Activated CD4-positive, alpha-beta memory T cell treated with anti-CD3 and anti-CD28 coated beads, Interleukin-2, amount 10 ng/mL, durations not matched to agents 7 days and 5 days (primary cell): ENCODE results near the gene SYPL1. TPM values are rescaled to one million over a fixed set of nuclear protein-coding genes. Genes with fewer than 3 reads are reported as not detected.

Experiments used
- CTCF ChIA-PET: fragments of 350-600 bp; sonication (Branson Sonifier 250); formaldehyde crosslinking; loops from one replicate; lab custom pipeline; 2021; ENCODE audit warnings: antibody characterized with exemption, inconsistent platforms; lab: Charles Lee
- POLR2A ChIA-PET: fragments of 350-600 bp; sonication (Branson Sonifier 250); formaldehyde crosslinking; loops from one replicate; lab custom pipeline; 2021; ENCODE audit warnings: antibody characterized with exemption; lab: Charles Lee
- DNase-seq: peaks from one replicate; pipeline ENCODE4 v3.0.0-alpha.2; 2020
- H3K27ac Mint-ChIP-seq: one replicate; pipeline ENCODE4 v1.8.0; 2021; ENCODE audit warnings: mild to moderate bottlenecking, mixed read lengths
- H3K27me3 Mint-ChIP-seq: one replicate; pipeline ENCODE4 v1.8.0; 2021; ENCODE audit warnings: mixed read lengths
- H3K36me3 Mint-ChIP-seq: one replicate; pipeline ENCODE4 v1.8.0; 2021; ENCODE audit warnings: low read depth, mixed read lengths
- H3K4me1 Mint-ChIP-seq: one replicate; pipeline ENCODE4 v1.8.0; 2021; ENCODE audit warnings: mixed read lengths
- H3K4me3 Mint-ChIP-seq: one replicate; pipeline ENCODE4 v1.8.0; 2021; ENCODE audit warnings: mild to moderate bottlenecking, mixed read lengths
- H3K9me3 Mint-ChIP-seq: one replicate; pipeline ENCODE4 v1.8.0; 2021; ENCODE audit warnings: mixed read lengths
- total RNA-seq, 2 experiments: library from RNA; stranded (reverse); gene quantifications; one replicate each; pipeline ENCODE4 v1.2.3, GENCODE V29; 2021

SYPL1 gene
- total RNA-seq, 2 experiments from 2014 or later, result 37.5 to 38.8 TPM

GRCh38 chr7:106061301-106061979 lies 50.7 kb downstream of the SYPL1 start:
- ChIA-PET POLR2A (interaction anchor here (1.2 kb wide), 1 partner anchor 10 kb away, joined by 3 read pairs; no protein-coding TSS in a partner anchor), CTCF (interaction anchor here (1.9 to 7.9 kb wide), 2 partner anchors 10 to 92 kb away, joined by 5 to 138 read pairs; no protein-coding TSS in a partner anchor)
- H3K9me3 Mint-ChIP-seq, result no peaks in the 10 kb centered on the region
- H3K36me3 Mint-ChIP-seq, result no peaks in the 10 kb centered on the region
- no peaks in the 10 kb centered on the region for H3K27me3 Mint-ChIP-seq
- peaks cover 50% of the 10 kb centered on the region for H3K4me1 Mint-ChIP-seq
- DNase-seq, result no peak
- H3K27ac Mint-ChIP-seq, result no peak overlapping the region
- no peak overlapping the region for H3K4me3 Mint-ChIP-seq

GRCh38 chr7:106060394-106060920 lies 51.7 kb downstream of the SYPL1 start:
- H3K27me3 Mint-ChIP-seq, result no peaks in the 10 kb centered on the region
- ChIA-PET CTCF (interaction anchor here (1.9 to 7.9 kb wide), 2 partner anchors 11 to 93 kb away, joined by 5 to 138 read pairs; no protein-coding TSS in a partner anchor), POLR2A (no interaction called here)
- peak; percentile 13 for DNase-seq
- no peak overlapping the region for H3K27ac Mint-ChIP-seq
- peaks cover 50% of the 10 kb centered on the region for H3K4me1 Mint-ChIP-seq
- H3K36me3 Mint-ChIP-seq, result no peaks in the 10 kb centered on the region
- no peaks in the 10 kb centered on the region for H3K9me3 Mint-ChIP-seq
- no peak overlapping the region for H3K4me3 Mint-ChIP-seq

GRCh38 chr7:106059556-106059955 lies 52.6 kb downstream of the SYPL1 start:
- Mint-ChIP-seq H3K27me3 (no peaks in the 10 kb centered on the region), H3K27ac (no peak overlapping the region), H3K36me3 (no peaks in the 10 kb centered on the region), H3K4me3 (no peak overlapping the region), H3K4me1 (peaks cover 50% of the 10 kb centered on the region), H3K9me3 (no peaks in the 10 kb centered on the region)
- POLR2A ChIA-PET, result interaction anchor here (2.4 kb wide), 1 partner anchor 12 kb away, joined by 7 read pairs; no protein-coding TSS in a partner anchor
- CTCF ChIA-PET, result interaction anchor here (1.0 to 7.9 kb wide), 5 partner anchors 12 to 107 kb away, joined by 3 to 138 read pairs (median 12); no protein-coding TSS in a partner anchor
- DNase-seq, result no peak

GRCh38 chr7:106058928-106059324 lies 53.2 kb downstream of the SYPL1 start:
- peaks cover 3% of the 10 kb centered on the region for H3K27me3 Mint-ChIP-seq
- POLR2A ChIA-PET, result interaction anchor here (1.6 to 2.4 kb wide), 2 partner anchors 12 to 53 kb away, joined by 7 read pairs; partner anchors contain the start of gene SYPL1
- H3K9me3 Mint-ChIP-seq, result no peaks in the 10 kb centered on the region
- H3K27ac Mint-ChIP-seq, result no peak overlapping the region
- no peak for DNase-seq
- H3K4me3 Mint-ChIP-seq, result no peak overlapping the region
- H3K4me1 Mint-ChIP-seq, result peaks cover 50% of the 10 kb centered on the region
- CTCF ChIA-PET, result interaction anchor here (1.0 to 7.9 kb wide), 6 partner anchors 12 to 404 kb away, joined by 3 to 138 read pairs (median 8); no protein-coding TSS in a partner anchor
- H3K36me3 Mint-ChIP-seq, result no peaks in the 10 kb centered on the region

GRCh38 chr7:106057962-106058927 lies 53.9 kb downstream of the SYPL1 start:
- H3K4me3 Mint-ChIP-seq, result no peak overlapping the region
- no peaks in the 10 kb centered on the region for H3K9me3 Mint-ChIP-seq
- peaks cover 43% of the 10 kb centered on the region for H3K4me1 Mint-ChIP-seq
- peaks cover 9% of the 10 kb centered on the region for H3K27me3 Mint-ChIP-seq
- DNase-seq, result no peak
- POLR2A ChIA-PET, result interaction anchor here (0.8 to 2.4 kb wide), 5 partner anchors 13 to 98 kb away, joined by 3 to 7 read pairs (median 4); partner anchors contain the start of gene SYPL1
- H3K36me3 Mint-ChIP-seq, result no peaks in the 10 kb centered on the region
- no peak overlapping the region for H3K27ac Mint-ChIP-seq
- CTCF ChIA-PET, result interaction anchor here (0.9 to 7.9 kb wide), 13 partner anchors 8 to 404 kb away, joined by 3 to 138 read pairs (median 3); no protein-coding TSS in a partner anchor

- Mint-ChIP-seq H3K36me3 (no peaks in the 10 kb centered on the region), H3K27ac (no peak overlapping the region), H3K4me1 (peaks cover 36% of the 10 kb centered on the region), H3K9me3 (no peaks in the 10 kb centered on the region), H3K4me3 (no peak overlapping the region), H3K27me3 (peaks cover 9% of the 10 kb centered on the region)
- CTCF ChIA-PET, result interaction anchor here (0.9 to 7.9 kb wide), 15 partner anchors 9 to 405 kb away, joined by 3 to 138 read pairs (median 4); no protein-coding TSS in a partner anchor
- POLR2A ChIA-PET, result interaction anchor here (0.8 to 2.4 kb wide), 5 partner anchors 14 to 99 kb away, joined by 3 to 7 read pairs (median 4); partner anchors contain the start of gene SYPL1
- no peak for DNase-seq
Observed at GRCh38 chr7:106057204-106057961, 54.7 kb downstream of the SYPL1 start.

GRCh38 chr7:106056513-106057203 lies 55.5 kb downstream of the SYPL1 start:
- peak; percentile 76 for DNase-seq
- no peaks in the 10 kb centered on the region for H3K9me3 Mint-ChIP-seq
- ChIA-PET CTCF (interaction anchor here (0.6 to 7.9 kb wide), 10 partner anchors 10 to 110 kb away, joined by 3 to 138 read pairs (median 4); no protein-coding TSS in a partner anchor), POLR2A (interaction anchor here (1.3 to 1.4 kb wide), 2 partner anchors 15 to 97 kb away, joined by 3 to 4 read pairs; no protein-coding TSS in a partner anchor)
- peaks cover 30% of the 10 kb centered on the region for H3K4me1 Mint-ChIP-seq
- no peak overlapping the region for H3K27ac Mint-ChIP-seq
- H3K36me3 Mint-ChIP-seq, result no peaks in the 10 kb centered on the region
- no peak overlapping the region for H3K4me3 Mint-ChIP-seq
- peaks cover 9% of the 10 kb centered on the region for H3K27me3 Mint-ChIP-seq

- Mint-ChIP-seq H3K27ac (no peak overlapping the region), H3K9me3 (no peaks in the 10 kb centered on the region), H3K4me1 (peaks cover 30% of the 10 kb centered on the region), H3K36me3 (no peaks in the 10 kb centered on the region), H3K4me3 (no peak overlapping the region), H3K27me3 (peaks cover 17% of the 10 kb centered on the region)
- no peak for DNase-seq
- CTCF ChIA-PET, result interaction anchor here (4.8 to 7.9 kb wide), 2 partner anchors 98 to 112 kb away, joined by 49 to 138 read pairs; no protein-coding TSS in a partner anchor
- POLR2A ChIA-PET, result interaction anchor here (1.3 to 1.4 kb wide), 2 partner anchors 17 to 99 kb away, joined by 3 to 4 read pairs; no protein-coding TSS in a partner anchor
Observed at GRCh38 chr7:106054971-106055532, 57.1 kb downstream of the SYPL1 start.

- no peak for DNase-seq
- no peaks in the 10 kb centered on the region for H3K9me3 Mint-ChIP-seq
- peaks cover 27% of the 10 kb centered on the region for H3K4me1 Mint-ChIP-seq
- no peak overlapping the region for H3K4me3 Mint-ChIP-seq
- H3K27ac Mint-ChIP-seq, result no peak overlapping the region
- ChIA-PET POLR2A (no interaction called here), CTCF (interaction anchor here (7.9 kb wide), 1 partner anchor 99 kb away, joined by 138 read pairs; no protein-coding TSS in a partner anchor)
- no peaks in the 10 kb centered on the region for H3K36me3 Mint-ChIP-seq
- H3K27me3 Mint-ChIP-seq, result peaks cover 17% of the 10 kb centered on the region
Observed at GRCh38 chr7:106054156-106054910, 57.8 kb downstream of the SYPL1 start.

- POLR2A ChIA-PET, result no interaction called here
- no peaks in the 10 kb centered on the region for H3K9me3 Mint-ChIP-seq
- no peak for DNase-seq
- peaks cover 15% of the 10 kb centered on the region for H3K4me1 Mint-ChIP-seq
- H3K27me3 Mint-ChIP-seq, result peaks cover 17% of the 10 kb centered on the region
- CTCF ChIA-PET, result no interaction called here
- no peak overlapping the region for H3K27ac Mint-ChIP-seq
- H3K36me3 Mint-ChIP-seq, result no peaks in the 10 kb centered on the region
- H3K4me3 Mint-ChIP-seq, result no peak overlapping the region
Observed at GRCh38 chr7:106053109-106053508, 59.0 kb downstream of the SYPL1 start.
